ENCODE measurements around the gene MOCS3.

Gene MOCS3, protein sequence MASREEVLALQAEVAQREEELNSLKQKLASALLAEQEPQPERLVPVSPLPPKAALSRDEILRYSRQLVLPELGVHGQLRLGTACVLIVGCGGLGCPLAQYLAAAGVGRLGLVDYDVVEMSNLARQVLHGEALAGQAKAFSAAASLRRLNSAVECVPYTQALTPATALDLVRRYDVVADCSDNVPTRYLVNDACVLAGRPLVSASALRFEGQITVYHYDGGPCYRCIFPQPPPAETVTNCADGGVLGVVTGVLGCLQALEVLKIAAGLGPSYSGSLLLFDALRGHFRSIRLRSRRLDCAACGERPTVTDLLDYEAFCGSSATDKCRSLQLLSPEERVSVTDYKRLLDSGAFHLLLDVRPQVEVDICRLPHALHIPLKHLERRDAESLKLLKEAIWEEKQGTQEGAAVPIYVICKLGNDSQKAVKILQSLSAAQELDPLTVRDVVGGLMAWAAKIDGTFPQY

DNA sequence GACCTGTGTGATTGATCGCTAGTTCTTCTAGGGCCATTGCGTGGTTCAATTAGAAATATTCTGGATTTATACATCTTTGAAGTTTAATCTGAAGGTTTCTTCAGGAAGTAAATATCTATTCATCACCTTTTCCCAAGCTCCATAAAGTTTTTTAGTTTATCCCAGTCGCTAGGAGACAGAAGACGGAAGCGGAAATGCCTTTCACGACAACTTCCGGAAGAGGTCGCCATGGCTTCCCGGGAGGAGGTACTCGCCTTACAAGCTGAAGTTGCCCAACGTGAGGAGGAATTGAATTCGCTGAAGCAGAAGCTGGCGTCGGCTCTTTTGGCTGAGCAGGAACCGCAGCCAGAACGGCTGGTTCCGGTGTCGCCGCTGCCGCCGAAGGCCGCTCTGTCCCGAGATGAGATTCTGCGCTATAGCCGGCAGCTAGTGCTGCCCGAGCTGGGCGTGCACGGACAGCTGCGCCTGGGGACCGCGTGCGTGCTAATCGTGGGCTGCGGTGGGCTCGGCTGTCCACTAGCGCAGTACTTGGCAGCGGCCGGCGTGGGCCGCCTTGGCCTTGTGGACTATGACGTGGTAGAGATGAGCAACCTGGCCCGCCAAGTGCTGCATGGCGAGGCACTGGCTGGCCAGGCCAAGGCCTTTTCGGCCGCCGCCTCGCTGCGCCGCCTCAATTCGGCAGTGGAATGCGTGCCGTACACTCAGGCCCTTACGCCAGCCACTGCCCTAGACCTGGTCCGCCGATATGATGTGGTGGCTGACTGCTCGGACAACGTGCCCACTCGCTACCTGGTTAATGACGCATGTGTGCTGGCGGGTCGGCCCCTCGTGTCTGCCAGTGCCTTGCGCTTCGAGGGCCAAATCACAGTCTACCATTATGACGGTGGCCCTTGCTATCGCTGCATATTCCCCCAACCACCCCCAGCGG is at the start of gene MOCS3:
MOCS3 (plus strand) TSS at position 204 of the 928 bp plus-strand sequence; CDS start at position 229, 25 bp downstream.
- DNase-seq (ENCODE audit: low spot score): peak; percentile 84

DNA sequence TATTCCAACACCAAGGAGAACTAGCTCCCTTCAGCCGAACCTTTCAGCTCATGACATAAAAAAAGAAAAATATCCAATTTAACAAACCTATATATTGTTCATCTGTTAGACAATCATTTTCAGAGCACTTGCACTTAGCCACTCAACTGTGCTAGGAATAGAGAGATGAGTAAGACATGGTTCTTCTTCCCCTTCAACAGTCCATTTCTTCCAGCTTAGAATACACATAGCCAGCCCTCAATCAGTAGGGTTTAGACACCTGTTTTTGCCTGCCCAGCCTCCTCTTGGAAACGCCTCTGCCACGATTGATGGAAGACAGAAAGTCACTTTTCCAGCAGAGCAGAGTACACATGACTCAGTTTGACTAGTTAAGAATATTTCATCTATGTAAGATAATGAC is 49.2 kb upstream of the MOCS3 start:
- DNase-seq (ENCODE audit: low spot score): no peak

DNA sequence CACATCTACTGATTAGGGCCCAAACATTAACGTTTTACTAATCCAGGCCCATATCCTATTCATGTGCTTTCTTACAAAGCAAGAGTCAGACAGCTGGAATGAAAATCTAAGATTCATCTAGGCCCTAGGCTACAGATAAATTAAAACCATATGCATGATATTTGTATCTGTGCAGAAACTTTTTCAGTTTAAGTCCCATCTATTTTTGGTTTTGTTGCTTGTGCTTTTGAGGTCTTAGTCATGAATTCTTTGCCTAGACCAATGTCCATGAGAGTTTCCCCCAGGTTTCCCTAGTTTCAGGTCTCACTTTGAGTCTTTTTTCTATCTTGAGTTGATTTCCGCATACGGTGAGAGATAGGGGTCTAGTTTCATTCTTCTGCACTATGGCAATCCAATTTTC is 47.6 kb upstream of the MOCS3 start:
- no peak for DNase-seq (ENCODE audit: low spot score)

- DNase-seq (ENCODE audit: low spot score): no peak
Observed at GRCh38 chr20:50911716-50912115, 46.9 kb upstream of the MOCS3 start.

DNA sequence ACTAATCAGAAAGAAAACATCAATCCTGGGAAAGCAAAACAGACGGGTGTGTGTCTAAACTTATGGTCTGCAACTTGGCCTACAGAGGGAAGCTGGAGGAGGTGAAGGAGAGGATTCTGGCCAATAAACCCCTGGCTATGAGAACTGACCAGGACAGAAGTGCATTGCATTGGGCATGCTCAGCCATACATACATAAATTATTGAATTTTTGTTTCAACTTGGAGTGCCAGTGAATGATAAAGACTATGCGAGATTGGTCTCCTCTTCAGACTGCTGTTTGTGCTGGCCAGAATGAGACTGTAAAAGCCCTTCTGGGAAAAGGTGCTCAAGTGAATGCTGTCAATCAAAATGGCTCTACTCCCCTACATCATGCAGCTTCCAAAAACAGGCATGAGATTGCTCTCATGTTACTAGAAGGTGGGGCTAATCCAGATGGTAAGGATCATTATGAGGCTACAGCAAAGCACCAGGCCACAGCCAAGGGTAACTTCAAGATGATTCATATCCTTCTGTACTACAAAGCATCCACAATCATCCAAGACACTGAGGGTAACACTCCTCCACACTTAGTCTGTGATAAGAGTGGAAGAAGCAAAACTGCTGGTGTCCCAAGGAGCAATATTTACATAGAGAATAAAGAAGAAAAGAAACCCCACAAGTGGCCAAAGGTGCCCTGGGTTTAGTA is 44.8 kb upstream of the MOCS3 start:
- no peak for DNase-seq (ENCODE audit: low spot score)

- no peak for DNase-seq (ENCODE audit: low spot score)
Observed at GRCh38 chr20:50915424-50915823, 43.2 kb upstream of the MOCS3 start.

- no peak for DNase-seq (ENCODE audit: low spot score)
Observed at GRCh38 chr20:50916257-50916656, 42.4 kb upstream of the MOCS3 start.

GRCh38 chr20:50916934-50917333 is 41.7 kb upstream of the MOCS3 start:
- DNase-seq (ENCODE audit: low spot score): no peak

DNA sequence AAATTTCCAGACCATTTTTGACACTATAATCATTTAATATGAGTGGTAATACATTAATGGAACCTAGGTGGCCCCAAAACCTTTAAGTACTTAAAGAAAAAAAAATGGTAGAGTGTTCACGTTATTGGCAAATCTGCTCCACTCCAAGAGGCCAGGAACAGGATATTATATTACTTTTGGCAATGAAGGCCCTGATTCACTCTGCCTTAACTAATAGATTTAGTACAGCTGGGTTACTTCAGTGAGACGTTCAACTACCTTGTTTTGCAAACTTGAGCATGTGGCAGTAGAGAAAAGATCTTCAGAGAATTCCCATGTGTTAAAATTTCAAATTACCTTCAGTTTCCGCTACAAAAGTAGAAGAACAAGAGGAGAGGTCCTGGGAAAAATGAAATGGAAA is 40.2 kb upstream of the MOCS3 start:
- DNase-seq (ENCODE audit: low spot score): no peak

DNA sequence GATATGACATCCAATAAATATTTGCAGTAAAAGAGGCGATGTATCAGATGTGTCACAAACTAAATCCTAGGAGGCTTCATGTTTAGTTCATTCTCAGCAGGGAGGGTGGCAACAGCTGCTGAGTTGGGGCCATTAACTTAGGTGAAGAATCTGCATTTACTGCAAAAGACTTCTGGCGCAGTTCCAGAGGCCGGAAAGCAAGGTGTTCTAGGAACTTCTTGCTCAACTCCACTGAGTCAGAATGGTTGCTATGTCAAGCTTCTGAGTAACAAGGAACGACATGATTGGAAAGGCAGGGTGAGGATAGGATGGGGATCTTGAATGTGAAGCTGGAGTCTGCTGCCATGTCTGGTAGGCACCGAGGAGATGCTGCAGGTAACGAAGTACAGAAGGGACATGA is 39.1 kb upstream of the MOCS3 start:
- no peak for DNase-seq (ENCODE audit: low spot score)

GRCh38 chr20:50920997-50921396 is 37.6 kb upstream of the MOCS3 start:
- peak; percentile 43 for DNase-seq (ENCODE audit: low spot score)

DNA sequence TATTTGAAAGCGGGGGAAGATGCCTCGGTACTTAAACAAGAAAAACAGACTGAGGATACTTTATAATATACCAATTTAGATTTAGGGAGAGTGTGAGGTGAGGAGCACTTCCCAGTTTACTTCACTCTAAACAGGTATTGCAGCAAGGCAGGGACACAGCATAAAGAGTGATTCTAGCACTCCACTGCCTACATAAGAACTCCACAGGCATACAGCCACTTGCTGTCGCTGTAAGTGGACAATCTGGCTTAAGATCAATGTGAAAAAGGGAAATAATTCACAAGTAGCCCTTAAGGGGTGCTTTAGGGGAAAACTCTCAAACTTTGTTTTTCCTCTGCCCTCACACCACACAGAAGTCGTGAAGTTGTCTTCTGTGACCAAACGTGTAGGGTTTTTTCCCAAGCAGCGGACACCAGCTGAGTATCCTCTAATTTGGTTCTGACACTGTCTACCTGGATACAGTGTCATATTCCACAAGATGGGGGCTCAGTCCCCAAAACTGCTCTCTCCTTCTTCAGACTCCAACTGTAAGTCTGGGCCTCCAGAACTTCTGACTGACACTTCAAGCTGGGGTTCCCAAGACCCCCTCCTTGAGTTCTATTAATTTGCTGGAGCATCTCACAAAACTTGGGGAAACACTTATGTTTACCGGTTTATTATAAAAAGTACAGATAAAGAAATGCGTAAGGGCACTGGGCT is 36.7 kb upstream of the MOCS3 start:
- DNase-seq (ENCODE audit: low spot score): no peak

GRCh38 chr20:50924261-50924920 is 34.2 kb upstream of the MOCS3 start:
- no peak for DNase-seq (ENCODE audit: low spot score)

DNA sequence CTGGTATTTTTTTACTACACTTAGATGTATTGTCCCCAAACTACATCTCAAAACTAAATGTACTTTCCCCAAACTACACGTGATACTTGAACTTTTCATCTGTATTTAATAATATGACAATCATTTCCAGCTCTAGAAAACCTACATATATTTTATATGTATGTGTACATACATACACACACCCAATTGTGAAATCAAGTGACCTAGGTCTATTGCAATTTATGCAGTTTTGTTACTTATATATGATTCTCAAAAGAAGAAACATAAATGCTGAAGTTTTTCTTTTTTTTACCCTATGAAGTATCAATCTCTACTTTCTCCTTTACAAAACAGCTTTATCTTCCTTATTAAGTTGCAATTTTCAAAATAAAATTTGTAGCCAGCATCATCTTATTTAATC is 32.1 kb upstream of the MOCS3 start:
- no peak for DNase-seq (ENCODE audit: low spot score)

- DNase-seq (ENCODE audit: low spot score): no peak
Observed at GRCh38 chr20:50928469-50928868, 30.1 kb upstream of the MOCS3 start.

GRCh38 chr20:50929299-50930138 is 29.1 kb upstream of the MOCS3 start:
- DNase-seq (ENCODE audit: low spot score): peak; percentile 87

DNA sequence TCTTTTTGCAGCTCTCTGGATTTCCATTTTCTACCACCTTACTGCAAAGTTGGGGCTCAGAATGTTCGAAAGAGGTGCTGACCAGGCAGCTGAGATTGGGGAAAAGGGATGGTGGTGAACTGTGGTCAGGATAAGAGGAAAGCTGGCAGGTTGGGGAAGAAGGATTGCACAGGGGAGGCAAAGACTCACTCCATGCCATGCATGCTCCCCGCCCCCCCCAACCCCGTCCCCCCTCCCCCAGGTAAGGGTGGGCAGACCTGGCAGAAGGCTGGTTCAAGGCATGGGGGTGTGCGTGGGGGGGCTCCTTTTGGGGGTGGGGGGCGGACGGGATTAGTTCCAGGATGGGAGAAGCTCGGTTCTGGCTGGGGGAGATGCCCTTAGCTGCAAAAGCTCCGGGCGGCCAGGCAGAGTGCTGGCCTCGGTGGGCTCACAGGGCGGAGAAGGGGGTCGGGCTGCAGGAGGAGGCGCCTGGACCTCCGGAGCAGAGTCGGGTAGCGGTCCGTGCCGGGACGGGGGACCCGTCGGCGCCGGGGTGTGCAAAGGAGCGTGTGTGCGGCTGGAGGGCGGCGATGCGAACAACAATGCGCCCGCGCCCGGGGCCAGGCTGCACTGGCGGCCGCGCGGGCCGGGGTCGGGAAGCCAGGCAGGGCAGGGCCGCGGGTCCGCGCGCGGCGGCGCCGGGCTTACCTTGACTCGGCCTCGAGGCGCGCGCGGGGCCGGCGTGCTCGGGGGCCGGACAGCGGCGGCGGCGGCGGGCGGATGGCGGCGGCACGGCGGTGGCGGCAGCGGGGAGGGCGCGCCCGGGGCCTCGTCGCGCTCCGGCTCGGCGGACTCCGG is 28.3 kb upstream of the MOCS3 start:
- peak; percentile 55 for DNase-seq (ENCODE audit: low spot score)

GRCh38 chr20:50930976-50931305 is 27.7 kb upstream of the MOCS3 start:
- no peak for DNase-seq (ENCODE audit: low spot score)

- peak; percentile 88 for DNase-seq (ENCODE audit: low spot score)
Observed at GRCh38 chr20:50931306-50932015, 27.2 kb upstream of the MOCS3 start, which contains the start of gene ADNP. TSS of gene ADNP (minus strand) at chr20:50931437. CDS start at chr20:50903996, 27,441 bp downstream.
